Muscle layer of duodenum (tissue), 2 donors: ENCODE results near the gene KAZALD1.

ENCODE experiments used
- H3K27ac ChIP-seq: one replicate; pipeline ENCODE4 v1.7.0; 2013; ENCODE audit warnings: mild to moderate bottlenecking, low read length
- H3K27me3 ChIP-seq: one replicate; pipeline ENCODE4 v1.7.0; 2013; ENCODE audit warnings: low read depth, mild to moderate bottlenecking, control low read depth, low read length
- H3K36me3 ChIP-seq, 2 donors: one replicate each; pipeline ENCODE4 v1.7.0; 2013; ENCODE audit warnings: low read length in 2 of 2, control low read depth in 1 of 2, mild to moderate bottlenecking in 1 of 2; ENCODE audit not compliant: insufficient read depth in 2 of 2, control insufficient read depth in 1 of 2
- H3K4me1 ChIP-seq, 2 donors: one replicate each; pipeline ENCODE4 v1.7.0; 2013; ENCODE audit warnings: low read length in 2 of 2, mild to moderate bottlenecking in 2 of 2, control low read depth in 1 of 2, moderate library complexity in 1 of 2; ENCODE audit not compliant: insufficient read depth in 2 of 2, control insufficient read depth in 1 of 2
- H3K4me3 ChIP-seq, 2 donors: one replicate each; pipeline ENCODE4 v1.7.0; 2013; ENCODE audit warnings: low read length in 2 of 2, low read depth in 1 of 2, mild to moderate bottlenecking in 1 of 2
- H3K9me3 ChIP-seq, 2 donors: one replicate each; pipeline ENCODE4 v1.7.0; 2013; ENCODE audit warnings: low read length in 2 of 2, control low read depth in 1 of 2, mild to moderate bottlenecking in 1 of 2; ENCODE audit not compliant: control insufficient read depth in 1 of 2
- donor health status: healthy.

KAZALD1 gene

DNA sequence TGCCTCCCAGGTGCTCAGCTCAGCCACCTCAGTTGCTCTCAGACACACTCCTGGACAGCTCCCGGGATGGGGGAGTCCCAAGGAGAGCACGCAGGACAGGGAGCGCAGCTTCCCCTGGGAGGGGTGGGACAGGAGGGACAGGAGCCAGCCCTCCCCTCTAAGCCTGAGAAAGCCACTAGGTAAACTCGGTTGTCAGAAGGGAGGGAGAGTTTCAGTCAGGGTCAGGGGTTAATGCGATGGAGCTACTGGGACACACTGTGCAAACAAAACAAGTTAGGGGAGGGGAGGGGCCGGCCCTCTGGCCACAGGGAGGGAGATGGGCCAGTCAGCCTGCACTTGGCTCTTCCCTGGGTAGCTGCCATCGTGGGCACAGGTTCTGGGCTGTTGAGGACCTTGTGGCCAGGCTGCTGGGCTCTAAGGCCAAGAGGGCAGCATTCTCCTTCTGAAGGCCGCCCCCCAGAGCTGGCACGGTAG, 31.1 kb downstream of the KAZALD1 start:
- peaks cover 25% of the 10 kb centered on the region for H3K27me3 ChIP-seq

GRCh38 chr10:101094121-101094879, 32.5 kb downstream of the KAZALD1 start:
- peaks cover 13% of the 10 kb centered on the region for H3K27me3 ChIP-seq
- H3K4me1 ChIP-seq, result no peaks in the 10 kb centered on the region
- H3K9me3 ChIP-seq, result no peaks in the 10 kb centered on the region
- no peak overlapping the region for H3K27ac ChIP-seq
- no peaks in the 10 kb centered on the region for H3K36me3 ChIP-seq
- no peak overlapping the region for H3K4me3 ChIP-seq

More for the DNA sequence above, 31.1 kb downstream of the KAZALD1 start:
- Histone ChIP-seq H3K9me3 (no peaks in the 10 kb centered on the region), H3K4me1 (no peaks in the 10 kb centered on the region), H3K36me3 (no peaks in the 10 kb centered on the region), H3K27ac (no peak overlapping the region), H3K4me3 (no peak overlapping the region)

DNA sequence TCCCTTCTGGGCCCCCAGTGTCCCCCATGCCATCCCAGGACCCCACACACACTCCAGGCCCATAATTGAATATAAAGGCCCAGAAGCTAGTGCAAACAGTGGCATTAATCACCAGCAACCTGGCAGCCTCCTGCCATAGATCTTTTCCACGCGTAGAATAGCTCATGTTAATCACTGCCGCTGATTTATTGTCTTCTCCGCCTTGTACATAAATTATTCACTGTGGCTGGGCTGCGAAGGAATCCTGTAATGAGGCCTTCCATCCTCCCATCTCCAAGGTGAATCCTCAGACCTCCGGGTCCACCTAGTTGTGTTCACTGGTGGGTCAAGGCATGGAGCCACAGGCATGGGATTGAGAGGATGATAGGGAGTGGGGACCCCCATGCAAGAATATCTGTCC, 33.2 kb downstream of the KAZALD1 start:
- peaks cover 12% of the 10 kb centered on the region for H3K27me3 ChIP-seq
- no peaks in the 10 kb centered on the region for H3K36me3 ChIP-seq
- no peak overlapping the region for H3K27ac ChIP-seq
- no peaks in the 10 kb centered on the region for H3K9me3 ChIP-seq
- H3K4me3 ChIP-seq, result no peak overlapping the region
- H3K4me1 ChIP-seq, result no peaks in the 10 kb centered on the region

DNA sequence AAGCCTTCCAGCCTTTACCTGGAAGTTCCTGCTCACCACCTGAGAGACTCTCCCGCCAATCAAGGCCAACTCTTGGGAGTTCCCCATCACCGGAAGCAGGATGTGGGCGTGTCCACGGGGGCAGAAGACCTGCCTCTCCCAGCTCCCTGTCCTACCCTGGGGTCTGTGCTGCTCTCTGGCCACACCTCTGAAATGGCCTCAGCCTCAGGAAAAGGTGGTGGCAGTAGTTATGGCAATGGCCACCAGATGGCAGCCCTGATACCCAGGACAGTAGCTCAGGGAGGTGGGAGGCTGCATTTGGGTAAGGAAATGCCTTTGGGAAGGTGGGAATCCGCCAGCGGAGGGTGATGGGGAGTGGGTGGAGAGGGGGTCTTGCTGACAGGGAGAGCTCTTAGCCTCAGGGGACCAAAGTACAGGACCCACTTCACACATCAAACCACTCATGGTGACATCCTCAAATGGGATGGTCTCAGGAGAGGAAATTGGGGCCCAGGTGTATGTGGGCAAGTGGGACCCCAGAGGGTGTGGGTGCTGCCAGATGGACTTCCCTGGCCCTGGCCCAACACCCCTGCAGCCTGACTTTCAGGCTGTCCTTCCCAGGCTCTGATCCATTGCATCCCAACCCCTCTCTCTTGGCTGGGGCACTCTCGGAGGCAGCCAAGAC, 33.9 kb downstream of the KAZALD1 start:
- Histone ChIP-seq H3K27ac (no peak overlapping the region), H3K4me3 (no peak overlapping the region), H3K4me1 (no peaks in the 10 kb centered on the region), H3K36me3 (no peaks in the 10 kb centered on the region), H3K27me3 (peaks cover 19% of the 10 kb centered on the region), H3K9me3 (no peaks in the 10 kb centered on the region)

DNA sequence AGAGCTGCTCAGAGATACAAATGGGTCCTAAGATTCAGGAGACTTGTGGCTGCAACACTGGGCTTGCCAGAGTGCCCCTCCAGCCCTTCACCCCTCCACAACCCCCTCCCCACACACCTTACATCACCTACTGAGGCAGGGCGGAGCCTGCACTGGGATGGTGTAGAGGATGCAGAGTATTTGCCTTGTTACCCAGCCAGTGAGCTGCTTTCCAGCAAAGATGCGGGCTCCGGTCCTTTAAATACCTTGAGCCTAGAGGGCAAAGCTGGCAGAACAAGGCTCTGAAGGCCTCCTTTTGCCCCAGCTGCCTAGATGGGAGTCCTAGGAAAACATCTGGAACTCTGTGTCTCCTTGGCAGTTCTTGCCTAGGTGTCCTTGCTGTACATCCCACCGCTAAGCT, 34.6 kb downstream of the KAZALD1 start:
- Histone ChIP-seq H3K4me3 (no peak overlapping the region), H3K9me3 (no peaks in the 10 kb centered on the region), H3K27ac (no peak overlapping the region), H3K27me3 (peaks cover 15% of the 10 kb centered on the region), H3K36me3 (no peaks in the 10 kb centered on the region), H3K4me1 (no peaks in the 10 kb centered on the region)

GRCh38 chr10:101097881-101098280, 36.1 kb downstream of the KAZALD1 start:
- peaks cover 22% of the 10 kb centered on the region for H3K27me3 ChIP-seq
- no peak overlapping the region for H3K4me3 ChIP-seq
- H3K27ac ChIP-seq, result no peak overlapping the region
- no peaks in the 10 kb centered on the region for H3K4me1 ChIP-seq
- H3K36me3 ChIP-seq, result no peaks in the 10 kb centered on the region
- no peaks in the 10 kb centered on the region for H3K9me3 ChIP-seq

GRCh38 chr10:101099901-101100300, 38.1 kb downstream of the KAZALD1 start:
- Histone ChIP-seq H3K4me3 (no peak overlapping the region), H3K27me3 (peaks cover 18% of the 10 kb centered on the region), H3K27ac (no peak overlapping the region)

GRCh38 chr10:101101372-101101881, 39.6 kb downstream of the KAZALD1 start:
- Histone ChIP-seq H3K4me3 (no peak overlapping the region), H3K36me3 (no peaks in the 10 kb centered on the region), H3K9me3 (no peaks in the 10 kb centered on the region), H3K27me3 (peaks cover 18% of the 10 kb centered on the region), H3K27ac (no peak overlapping the region), H3K4me1 (no peaks in the 10 kb centered on the region)

More at GRCh38 chr10:101099901-101100300, 38.1 kb downstream of the KAZALD1 start:
- no peaks in the 10 kb centered on the region for H3K36me3 ChIP-seq
- no peaks in the 10 kb centered on the region for H3K9me3 ChIP-seq
- no peaks in the 10 kb centered on the region for H3K4me1 ChIP-seq

- Histone ChIP-seq H3K4me1 (no peaks in the 10 kb centered on the region), H3K27ac (no peak overlapping the region), H3K4me3 (no peak overlapping the region), H3K27me3 (peaks cover 18% of the 10 kb centered on the region), H3K9me3 (no peaks in the 10 kb centered on the region), H3K36me3 (no peaks in the 10 kb centered on the region)
These were observed 41.6 kb downstream of the KAZALD1 start for GRCh38 chr10:101103430-101103829.

GRCh38 chr10:101106351-101106750, 44.6 kb downstream of the KAZALD1 start:
- Histone ChIP-seq H3K4me3 (no peak overlapping the region), H3K27me3 (peaks cover 7% of the 10 kb centered on the region), H3K36me3 (no peaks in the 10 kb centered on the region), H3K4me1 (no peaks in the 10 kb centered on the region), H3K9me3 (no peaks in the 10 kb centered on the region), H3K27ac (no peak overlapping the region)

- H3K36me3 ChIP-seq, result no peaks in the 10 kb centered on the region
- H3K9me3 ChIP-seq, result no peaks in the 10 kb centered on the region
- no peak overlapping the region for H3K4me3 ChIP-seq
- H3K4me1 ChIP-seq, result no peaks in the 10 kb centered on the region
- no peaks in the 10 kb centered on the region for H3K27me3 ChIP-seq
- no peak overlapping the region for H3K27ac ChIP-seq
These were observed 46.0 kb downstream of the KAZALD1 start for GRCh38 chr10:101107771-101108170.
